ENCODE measurements around the gene ELMO1. TPM values are rescaled to one million over a fixed set of nuclear protein-coding genes. Genes with fewer than 3 reads are reported as not detected.

Gene ELMO1
- total and polyA plus RNA-seq, 10 donors = 26.0 to 494 (median 201) TPM

- H3K27ac ChIP-seq = peak overlapping the region in 5 of 8 donors; percentile 0 to 51 (median 12)
- WGBS, 5 donors = 55 to 70% (median 65%) methylated on average over 4 of the region's 4 CpGs
- intact Hi-C loops (cut with DNase I; ENCODE audit: low total_unique reads) = no loop called here
- DNase-seq = no peak
- H3K36me3 ChIP-seq = peaks cover 0 to 10% (median 0%) of the 10 kb centered on the region in 6 donors
- no peaks in the 10 kb centered on the region for H3K27me3 ChIP-seq (replicated peaks in 1 of 7)
- no peaks in the 10 kb centered on the region for H3K9me3 ChIP-seq
- H3K4me1 ChIP-seq = peaks cover 37 to 70% (median 56%) of the 10 kb centered on the region in 6 donors
- TF ChIP-seq CTCF (IDR thresholded peaks at IDR 0.05 in 8 of 11, conservative IDR thresholded peaks at IDR 0.05 in 3 of 11) = no peak
- no peak for TF ChIP-seq POLR2A (IDR thresholded peaks at IDR 0.05)
- no peak for TF ChIP-seq POLR2AphosphoS5 (IDR thresholded peaks at IDR 0.05)
- H3K4me3 ChIP-seq = no peak overlapping the region
Measured at GRCh38 chr7:37284285-37284684, 164.4 kb downstream of the ELMO1 start.

GRCh38 chr7:37283716-37284115 lies 164.9 kb downstream of the ELMO1 start:
- H3K27ac ChIP-seq = peak overlapping the region in 5 of 8 donors; percentile 0 to 51 (median 12)

GRCh38 chr7:37282927-37283326 lies 165.7 kb downstream of the ELMO1 start:
- H3K4me1 ChIP-seq = peaks cover 37 to 65% (median 55%) of the 10 kb centered on the region in 6 donors
- H3K9me3 ChIP-seq = no peaks in the 10 kb centered on the region
- peaks cover 0 to 17% (median 0%) of the 10 kb centered on the region in 6 donors for H3K36me3 ChIP-seq
- H3K4me3 ChIP-seq = no peak overlapping the region
- DNase-seq = no peak
- H3K27ac ChIP-seq = peak overlapping the region in 1 of 8 donors; percentile 51
- 85 to 97% (median 94%) methylated on average over 3 of the region's 3 CpGs for WGBS, 5 donors
- intact Hi-C loops (cut with DNase I; ENCODE audit: low total_unique reads) = no loop called here
- TF ChIP-seq POLR2A (IDR thresholded peaks at IDR 0.05) = no peak
- TF ChIP-seq POLR2AphosphoS5 (IDR thresholded peaks at IDR 0.05) = no peak
- no peak for TF ChIP-seq CTCF (IDR thresholded peaks at IDR 0.05 in 8 of 11, conservative IDR thresholded peaks at IDR 0.05 in 3 of 11)
- no peaks in the 10 kb centered on the region for H3K27me3 ChIP-seq (replicated peaks in 1 of 7)

More at GRCh38 chr7:37283716-37284115, 164.9 kb downstream of the ELMO1 start:
- WGBS, 5 donors = 69 to 85% (median 81%) methylated on average over 4 of the region's 4 CpGs
- no peak for TF ChIP-seq POLR2AphosphoS5 (IDR thresholded peaks at IDR 0.05)
- no peak for TF ChIP-seq POLR2A (IDR thresholded peaks at IDR 0.05)
- TF ChIP-seq CTCF (IDR thresholded peaks at IDR 0.05 in 8 of 11, conservative IDR thresholded peaks at IDR 0.05 in 3 of 11) = no peak
- intact Hi-C loops (cut with DNase I; ENCODE audit: low total_unique reads) = no loop called here
- no peak for DNase-seq
- Histone ChIP-seq H3K4me1 (peaks cover 37 to 70% (median 56%) of the 10 kb centered on the region in 6 donors), H3K4me3 (no peak overlapping the region), H3K27me3 (replicated peaks in 1 of 7) (no peaks in the 10 kb centered on the region), H3K9me3 (no peaks in the 10 kb centered on the region), H3K36me3 (peaks cover 0 to 14% (median 0%) of the 10 kb centered on the region in 6 donors)

- intact Hi-C loops (cut with DNase I; ENCODE audit: low total_unique reads) = no loop called here
- Histone ChIP-seq H3K4me3 (no peak overlapping the region), H3K27ac (peak overlapping the region in 3 of 8 donors; percentile 15 to 21 (median 20)), H3K36me3 (peaks cover 0 to 17% (median 0%) of the 10 kb centered on the region in 6 donors), H3K27me3 (replicated peaks in 1 of 7) (no peaks in the 10 kb centered on the region), H3K4me1 (peaks cover 32 to 60% (median 47%) of the 10 kb centered on the region in 6 donors), H3K9me3 (no peaks in the 10 kb centered on the region)
- 61 to 90% (median 76%) methylated on average over 4 of the region's 4 CpGs for WGBS, 5 donors
- no peak for DNase-seq
- TF ChIP-seq CTCF (IDR thresholded peaks at IDR 0.05 in 8 of 11, conservative IDR thresholded peaks at IDR 0.05 in 3 of 11) = peak in 1 of 11 experiments; percentile 1
- no peak for TF ChIP-seq POLR2AphosphoS5 (IDR thresholded peaks at IDR 0.05)
Measured at GRCh38 chr7:37282093-37282444, 166.6 kb downstream of the ELMO1 start.

Measured in spleen (tissue), 11 donors.